SK-N-SH treated with all-trans-retinoic acid at 6 μM for 48 hours (cell line): Measurements from ENCODE around the gene TEKT1.

Experiments
- ATAC-seq: fragments of 200-7000 bp; cut with Tn5 transposase; 3 replicates; pipeline ENCODE4 v1.9.1; 2020; ENCODE audit warnings: mild to moderate bottlenecking, moderate library complexity
- ARNTL ChIP-seq: fragments of 450-650 bp; formaldehyde crosslinking; IDR thresholded peaks from 2 replicates; pipeline ENCODE4 v1.5.0; 2020; ENCODE audit warnings: low read depth, mild to moderate bottlenecking, moderate library complexity, borderline replicate concordance
- BACH2 ChIP-seq: fragments of 250-450 bp; sonication (Bioruptor Pico); IDR thresholded peaks from 2 replicates; pipeline ENCODE4 v1.9.0; 2021; ENCODE audit warnings: mild to moderate bottlenecking, borderline replicate concordance
- CREB5 ChIP-seq: fragments of 250-450 bp; sonication (Bioruptor Pico); IDR thresholded peaks from 2 replicates; pipeline ENCODE4 v1.5.1; 2020; ENCODE audit warnings: low read depth, mild to moderate bottlenecking, moderate library complexity
- CSRNP3 ChIP-seq: fragments of 250-450 bp; sonication (Bioruptor Pico); IDR thresholded peaks from 2 replicates; pipeline ENCODE4 v1.5.1; 2021; ENCODE audit warnings: mild to moderate bottlenecking, moderate library complexity
- ESRRG ChIP-seq: fragments of 250-450 bp; sonication (Bioruptor Pico); IDR thresholded peaks from 2 replicates; pipeline ENCODE4 v1.6.1; 2021; ENCODE audit warnings: mild to moderate bottlenecking
- ISL1 ChIP-seq: fragments of 250-450 bp; sonication (Bioruptor Pico); IDR thresholded peaks from 2 replicates; pipeline ENCODE4 v2.1.2; 2022; ENCODE audit warnings: mild to moderate bottlenecking, moderate library complexity
- OSR1 ChIP-seq: fragments of 250-450 bp; sonication (Bioruptor Pico); IDR thresholded peaks from 2 replicates; pipeline ENCODE4 v1.8.0; 2022; ENCODE audit warnings: moderate library complexity, mild to moderate bottlenecking, inconsistent platforms
- PATZ1 ChIP-seq: fragments of 250-450 bp; sonication (Bioruptor Pico); IDR thresholded peaks from 2 replicates; pipeline ENCODE4 v1.8.0; 2020; ENCODE audit warnings: mild to moderate bottlenecking, moderate library complexity, borderline replicate concordance
- POU6F1 ChIP-seq: fragments of 250-450 bp; sonication (Bioruptor Pico); IDR thresholded peaks from 2 replicates; pipeline ENCODE4 v1.8.0; 2021; ENCODE audit warnings: low read depth, mild to moderate bottlenecking, moderate library complexity, borderline replicate concordance
- RARB ChIP-seq: fragments of 250-450 bp; sonication (Bioruptor Pico); IDR thresholded peaks from 2 replicates; pipeline ENCODE4 v1.8.0; 2021; ENCODE audit warnings: mild to moderate bottlenecking, moderate library complexity
- SNAI2 ChIP-seq: fragments of 250-450 bp; sonication (Bioruptor Pico); IDR thresholded peaks from 2 replicates; pipeline ENCODE4 v1.5.0; 2020; ENCODE audit warnings: mild to moderate bottlenecking, moderate library complexity
- TCF4 ChIP-seq: fragments of 250-450 bp; sonication (Bioruptor Pico); IDR thresholded peaks from 2 replicates; pipeline ENCODE4 v1.8.0; 2021; ENCODE audit warnings: mild to moderate bottlenecking, moderate library complexity, borderline replicate concordance
- TOX ChIP-seq: fragments of 250-450 bp; sonication (Bioruptor Pico); IDR thresholded peaks from 2 replicates; pipeline ENCODE4 v1.8.0; 2021; ENCODE audit warnings: mild to moderate bottlenecking, moderate library complexity, borderline replicate concordance
- TSHZ2 ChIP-seq: fragments of 250-450 bp; sonication (Bioruptor Pico); IDR thresholded peaks from 2 replicates; pipeline ENCODE4 v1.5.0; 2020; ENCODE audit warnings: mild to moderate bottlenecking, moderate library complexity
- ZFP30 ChIP-seq: fragments of 450-650 bp; formaldehyde crosslinking; IDR thresholded peaks from 2 replicates; pipeline ENCODE4 v1.5.0; 2022; ENCODE audit warnings: mild to moderate bottlenecking, moderate library complexity
- ZNF565 ChIP-seq: fragments of 450-650 bp; formaldehyde crosslinking; conservative IDR thresholded peaks from 2 replicates; pipeline ENCODE4 v1.5.0; 2020; ENCODE audit warnings: low read depth, mild to moderate bottlenecking, moderate library complexity
- ZNF70 ChIP-seq: fragments of 450-650 bp; formaldehyde crosslinking; IDR thresholded peaks from 2 replicates; pipeline ENCODE4 v1.5.0; 2020; ENCODE audit warnings: mild to moderate bottlenecking, moderate library complexity
- ZNF8 ChIP-seq: fragments of 450-650 bp; formaldehyde crosslinking; IDR thresholded peaks from 2 replicates; pipeline ENCODE4 v1.5.0; 2020; ENCODE audit warnings: mild to moderate bottlenecking, moderate library complexity

The TEKT1 gene

GRCh38 chr17:6755731-6756184 is 75.8 kb downstream of the TEKT1 start, which contains the start of gene XAF1:
Gene XAF1, plus strand, starts transcription at chr17:6756046. Its CDS starts 33 bp downstream, at chr17:6756079.
- TF ChIP-seq ZFP30 (CRISPR knock-in tag) (no peak), CSRNP3 (CRISPR knock-in tag) (no peak), SNAI2 (no peak), RARB (CRISPR knock-in tag) (no peak), ZNF565 (CRISPR knock-in tag) (no peak), CREB5 (CRISPR knock-in tag) (no peak), ZNF70 (no peak), TSHZ2 (CRISPR knock-in tag) (no peak), ZNF8 (no peak), ISL1 (CRISPR knock-in tag) (no peak), PATZ1 (no peak)
- ATAC-seq = peak; percentile 18; the same call in 1 of the 3 replicates

- no peak for TF ChIP-seq ESRRG (CRISPR knock-in tag)
- no peak for TF ChIP-seq CSRNP3 (CRISPR knock-in tag)
- TF ChIP-seq RARB (CRISPR knock-in tag) = no peak
- TF ChIP-seq SNAI2 = no peak
- no peak for TF ChIP-seq TOX
- no peak for ATAC-seq
Measured at GRCh38 chr17:6755281-6755680, 76.2 kb downstream of the TEKT1 start.

- no peak for ATAC-seq
- TF ChIP-seq ZNF70 (no peak), OSR1 (CRISPR knock-in tag) (no peak), ESRRG (CRISPR knock-in tag) (no peak), TCF4 (CRISPR knock-in tag) (no peak), PATZ1 (no peak), BACH2 (CRISPR knock-in tag) (no peak), CSRNP3 (CRISPR knock-in tag) (no peak), POU6F1 (CRISPR knock-in tag) (no peak), RARB (CRISPR knock-in tag) (no peak), ARNTL (CRISPR knock-in tag) (no peak), ZNF565 (CRISPR knock-in tag) (no peak)
Measured at GRCh38 chr17:6753546-6753945, 78.0 kb downstream of the TEKT1 start.
